HG02884 (cell line): Measurements from ENCODE around the gene LTK.

Source experiments
- ATAC-seq: cut with Tn5 transposase; IDR thresholded peaks from one replicate; pipeline ENCODE4 v1.9.1; 2021; ENCODE audit warnings: mild to moderate bottlenecking, moderate library complexity; ENCODE audit not compliant: unreplicated experiment

Gene LTK

DNA sequence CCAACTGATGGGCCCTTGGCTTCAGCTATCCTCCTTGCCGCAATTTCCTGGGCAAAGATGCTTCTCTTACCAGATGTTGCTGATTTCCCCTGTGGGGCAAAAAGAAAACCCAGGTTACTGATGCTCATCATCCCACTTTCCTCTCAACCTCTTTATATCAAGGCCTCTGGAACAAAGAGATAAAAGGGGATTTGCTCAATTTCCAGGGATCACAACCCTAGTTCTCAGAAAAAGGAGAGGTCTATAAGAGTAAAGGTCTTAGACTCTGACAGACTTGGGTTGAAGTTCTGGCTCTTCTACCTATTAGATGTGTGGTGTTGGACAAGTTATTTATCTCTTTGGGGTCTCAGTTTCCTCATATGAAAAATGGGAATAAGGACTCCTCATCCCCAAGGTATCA is 21.9 kb upstream of the LTK start:
- no peak for ATAC-seq

DNA sequence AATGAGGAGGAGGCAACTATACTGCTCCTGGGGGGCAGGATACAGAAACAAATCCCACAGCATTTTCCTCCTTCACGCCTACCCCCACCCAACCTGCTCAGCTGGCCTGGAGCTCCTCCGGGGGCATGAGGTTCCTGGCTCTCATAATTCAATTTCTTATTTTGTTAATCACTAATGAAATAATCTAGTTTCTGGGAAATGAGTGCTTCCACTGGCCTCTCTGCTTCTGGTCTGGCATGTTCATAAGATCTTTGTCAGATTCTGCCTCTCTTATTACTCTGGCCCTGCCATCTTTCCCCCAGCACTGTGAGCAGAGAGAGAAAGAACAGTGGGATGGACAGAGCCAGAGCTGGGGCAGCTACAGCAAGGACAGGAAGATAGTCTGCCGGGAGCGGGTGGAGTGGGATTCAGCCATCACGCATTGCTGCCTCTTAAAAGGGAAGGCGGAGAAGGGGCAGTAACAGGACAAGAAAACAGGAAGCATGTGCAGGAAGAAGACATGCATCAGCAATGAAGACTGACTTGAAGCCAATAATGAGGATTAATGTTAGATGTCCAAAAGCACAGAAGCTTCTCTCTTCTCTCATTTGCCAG is 16.8 kb upstream of the LTK start:
- no peak for ATAC-seq

DNA sequence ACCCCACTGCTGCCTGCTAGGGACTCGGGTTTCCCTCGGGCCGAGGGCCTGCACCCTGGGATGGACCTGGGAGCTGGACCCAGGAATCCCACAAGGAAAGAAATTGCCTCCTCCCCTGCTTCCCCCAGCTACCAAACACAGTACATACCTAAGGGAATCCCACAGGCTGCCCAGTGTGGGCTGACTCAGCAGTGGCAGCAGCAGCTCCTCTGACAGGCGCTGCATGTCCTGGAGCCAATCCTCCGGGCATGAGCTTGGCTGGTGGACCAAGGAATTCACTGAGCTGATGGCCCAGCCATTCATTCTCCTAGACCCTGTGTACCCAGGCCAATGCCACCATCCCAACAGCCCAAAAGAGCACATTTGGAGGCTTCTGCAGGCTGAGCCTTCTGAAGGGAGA is 9.5 kb upstream of the LTK start:
- no peak for ATAC-seq

DNA sequence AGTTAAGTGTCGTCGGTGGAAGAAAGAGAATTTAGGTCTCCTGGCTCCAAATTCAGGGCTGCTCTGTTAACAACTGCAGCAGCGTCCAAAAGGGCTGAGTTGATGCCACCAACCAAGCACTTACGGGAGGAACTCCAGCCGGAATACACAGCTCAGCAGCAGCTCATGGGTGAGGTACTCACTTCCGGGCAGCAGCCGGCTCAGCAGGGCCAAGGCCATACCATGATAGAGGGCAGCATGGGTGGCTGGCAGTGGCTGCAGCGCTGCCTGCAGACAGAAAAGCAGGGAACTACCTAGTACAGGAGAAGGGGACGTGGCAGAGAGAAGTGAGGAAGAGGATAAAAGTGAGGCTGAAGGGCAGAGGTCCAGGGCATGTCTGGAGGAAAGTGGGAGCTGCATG is 8.0 kb upstream of the LTK start:
- ATAC-seq: no peak

DNA sequence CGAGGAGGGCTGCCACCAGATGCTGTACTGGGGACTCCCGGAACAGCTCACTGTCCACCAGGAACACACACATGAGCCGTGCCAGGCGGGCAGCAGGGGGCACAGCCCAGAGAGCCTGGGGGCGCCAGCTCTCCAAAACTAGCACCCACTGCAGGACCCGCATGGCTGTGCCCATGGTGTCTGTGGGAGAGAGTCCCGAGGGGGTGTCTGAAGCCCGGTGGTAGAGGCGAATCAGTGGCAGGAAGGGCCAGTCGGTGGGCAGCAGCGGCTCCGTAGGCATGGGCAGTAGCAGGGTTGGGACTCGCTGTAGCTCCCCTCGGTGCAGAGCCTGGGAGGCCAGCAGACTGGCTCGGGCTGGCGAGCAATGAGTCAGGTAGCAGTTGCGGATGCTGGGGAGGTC is 7.0 kb upstream of the LTK start:
- no peak for ATAC-seq

DNA sequence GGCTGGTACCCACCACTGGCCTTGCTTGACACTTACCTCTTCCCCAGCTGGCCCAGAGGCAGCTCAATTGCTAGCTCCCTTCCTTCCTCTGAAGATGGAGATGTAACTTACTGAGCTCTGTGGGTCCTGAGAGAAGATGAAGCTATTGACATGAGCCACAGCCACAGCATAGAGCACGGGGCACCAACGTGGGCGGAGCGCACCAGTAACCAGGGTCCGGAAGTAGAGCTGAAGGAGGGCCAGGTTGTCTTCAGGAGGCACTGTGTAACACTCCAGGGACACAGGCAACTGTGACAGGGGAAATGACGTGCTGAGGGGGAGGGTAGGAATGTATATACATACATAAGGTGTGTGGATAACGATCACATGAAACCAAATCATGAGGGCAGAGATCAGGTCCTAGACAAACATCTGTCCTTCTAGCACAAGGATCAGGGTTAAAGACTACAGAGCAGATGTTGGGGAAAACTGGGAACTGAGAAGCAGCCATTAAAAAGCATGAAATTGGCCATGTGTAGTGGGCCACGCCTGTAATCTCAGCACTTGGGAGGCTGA is 4.3 kb upstream of the LTK start:
- ATAC-seq: no peak

DNA sequence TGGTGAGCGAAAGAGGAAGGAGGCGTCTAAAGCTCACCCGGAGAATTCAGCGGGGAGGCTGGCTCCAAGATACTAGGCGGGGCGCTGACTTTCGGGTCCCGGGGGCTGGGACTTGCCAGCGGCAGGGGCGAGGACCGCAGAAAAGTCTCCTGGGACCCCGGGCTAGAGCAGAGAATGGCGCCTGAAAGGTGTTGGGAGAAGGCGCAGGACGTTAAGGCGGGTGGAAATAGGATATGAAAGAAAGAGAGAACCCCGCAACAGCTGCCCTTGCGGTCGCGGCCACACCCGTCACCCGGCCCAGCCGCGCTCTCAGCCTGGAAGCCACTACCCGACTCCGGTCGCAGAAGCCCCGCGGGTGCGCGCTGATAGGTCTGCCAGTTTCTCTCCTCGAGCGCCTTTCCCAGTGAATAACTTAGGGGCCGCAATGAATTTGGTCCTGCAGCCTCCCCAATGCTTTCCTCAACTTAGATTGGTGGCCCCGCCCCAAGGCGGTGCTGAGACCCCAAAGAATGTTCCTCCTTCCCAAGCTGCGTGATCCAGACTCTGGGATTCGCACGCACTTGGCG is 604 bp downstream of the LTK start:
- no peak for ATAC-seq

DNA sequence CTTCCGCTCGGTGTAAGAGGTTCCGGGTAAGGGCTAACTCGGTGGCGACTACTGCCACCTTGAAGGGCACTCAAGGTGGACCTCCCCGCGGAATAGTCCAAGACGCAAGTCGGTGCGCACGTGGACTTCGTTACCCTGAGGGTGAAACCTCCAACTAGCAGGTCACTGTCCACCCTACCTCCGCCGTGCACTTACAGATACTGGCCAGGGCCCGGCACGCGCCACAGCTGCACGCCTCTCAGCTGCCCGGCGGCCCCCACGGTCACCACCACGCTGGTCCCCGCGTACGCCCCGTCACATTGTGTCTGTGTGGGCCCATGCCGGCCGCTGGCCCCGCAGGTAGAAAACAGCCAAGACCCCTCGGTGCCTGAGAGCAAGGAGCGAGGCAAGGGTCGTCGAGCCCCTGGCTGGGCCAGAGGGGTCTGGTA is 1.1 kb downstream of the LTK start:
- no peak for ATAC-seq

- ATAC-seq: no peak
Measured at GRCh38 chr15:41511899-41512369, 1.7 kb downstream of the LTK start.

GRCh38 chr15:41511331-41511898 is 2.2 kb downstream of the LTK start:
- ATAC-seq: no peak

DNA sequence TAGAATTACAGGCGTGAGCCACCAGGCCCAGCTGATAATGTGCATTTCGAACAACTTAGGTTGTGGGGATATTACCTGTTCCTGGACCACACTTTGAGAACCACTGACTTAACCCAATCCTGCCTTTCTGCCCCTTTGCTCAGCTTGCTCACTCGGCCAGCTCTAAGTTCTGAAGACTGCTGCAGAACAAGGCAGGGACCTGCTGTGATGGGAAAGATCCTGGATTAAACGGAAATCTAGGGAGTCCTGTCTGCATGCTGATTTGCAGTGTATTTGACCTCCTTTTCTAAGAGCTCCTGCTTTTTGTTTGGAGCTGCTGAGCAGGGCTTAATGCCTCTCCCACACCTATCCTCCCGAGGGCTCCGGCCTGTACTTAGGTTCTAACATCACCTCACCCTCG is 2.9 kb downstream of the LTK start:
- ATAC-seq: no peak

DNA sequence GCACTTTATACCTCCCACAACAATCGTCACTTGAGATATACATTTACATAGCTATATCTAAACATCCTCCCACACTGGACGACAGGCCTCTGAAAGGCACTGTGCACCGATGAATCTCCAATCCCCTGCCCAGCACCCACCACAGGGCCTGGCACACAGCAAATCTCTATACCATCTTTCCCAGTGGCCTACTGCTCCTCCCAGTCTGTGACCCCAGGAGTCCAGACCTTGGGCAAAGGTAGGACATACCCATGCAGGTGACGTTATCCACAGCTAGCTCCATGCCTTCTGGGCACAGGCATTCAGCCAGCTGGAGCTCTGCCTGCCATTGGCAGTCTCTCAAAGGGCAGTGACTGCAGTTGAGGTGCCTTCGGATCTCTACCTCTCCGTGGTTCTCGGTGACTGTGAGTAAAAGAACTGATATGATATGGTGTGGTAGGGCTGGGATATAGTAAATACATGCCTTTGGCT is 5.8 kb downstream of the LTK start:
- ATAC-seq: no peak

- ATAC-seq: no peak
Measured at GRCh38 chr15:41506796-41507341, 6.8 kb downstream of the LTK start.

DNA sequence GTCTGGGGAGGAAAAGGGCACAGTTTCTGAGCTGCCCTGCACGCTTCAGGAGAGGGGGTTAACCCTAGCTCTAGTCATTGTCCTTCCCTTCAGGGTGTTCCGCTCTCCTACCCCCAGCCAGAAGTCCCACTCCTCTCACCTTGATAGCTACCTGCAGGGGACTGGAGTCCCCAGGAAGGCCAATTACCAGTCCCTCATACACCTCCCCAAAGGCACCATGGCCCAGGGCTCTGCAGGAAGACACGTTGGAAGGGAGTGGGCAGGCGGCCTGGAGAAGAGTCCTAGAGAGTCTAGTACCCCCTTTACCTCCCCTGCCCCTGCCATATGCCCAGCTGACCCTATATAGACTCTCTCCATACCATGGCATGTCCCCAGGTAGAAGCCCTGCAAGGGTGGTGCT is 7.9 kb downstream of the LTK start:
- no peak for ATAC-seq

- ATAC-seq: no peak
Measured at GRCh38 chr15:41504751-41505492, 8.7 kb downstream of the LTK start.

GRCh38 chr15:41503669-41504010 is 10.0 kb downstream of the LTK start:
- no peak for ATAC-seq

DNA sequence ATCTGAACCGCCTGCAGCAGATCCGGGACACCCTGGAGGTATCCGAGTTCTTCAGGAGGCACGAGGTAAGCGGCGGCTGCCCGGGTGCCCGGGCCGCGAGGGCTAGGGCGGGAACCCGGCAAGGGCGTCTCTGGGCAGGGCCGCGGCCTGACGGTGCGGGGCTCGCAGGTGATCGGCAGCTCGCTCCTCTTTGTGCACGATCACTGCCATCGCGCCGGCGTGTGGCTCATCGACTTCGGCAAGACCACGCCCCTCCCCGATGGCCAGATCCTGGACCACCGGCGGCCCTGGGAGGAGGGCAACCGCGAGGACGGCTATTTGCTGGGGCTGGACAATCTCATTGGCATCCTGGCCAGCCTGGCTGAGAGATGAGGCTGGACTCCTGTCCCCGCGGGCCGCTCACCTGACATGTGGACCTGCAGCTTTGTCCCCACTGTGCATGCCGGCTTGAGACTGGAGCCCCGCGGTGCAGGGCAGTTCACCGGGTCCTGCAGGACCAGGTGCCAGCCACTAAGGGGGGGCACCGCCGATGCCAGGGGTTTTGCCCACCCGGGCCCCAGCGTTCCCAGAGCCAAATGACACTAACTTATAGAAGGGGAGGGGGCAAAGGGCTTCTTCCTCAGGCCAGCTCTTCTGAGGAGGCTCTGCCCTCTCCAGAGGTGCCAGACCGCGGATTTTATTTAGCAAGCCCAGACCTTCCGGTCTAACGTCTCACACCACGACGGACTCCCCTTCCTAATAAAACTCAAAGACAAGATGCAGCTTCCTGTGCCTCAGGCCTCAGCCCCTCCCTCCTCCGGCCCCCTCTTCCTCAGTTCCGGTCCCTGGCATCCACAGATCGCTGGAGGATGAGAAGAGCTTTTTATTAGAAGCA is 10.6 kb downstream of the LTK start:
- no peak for ATAC-seq

- no peak for ATAC-seq
Measured at GRCh38 chr15:41501931-41502794, 11.5 kb downstream of the LTK start.

GRCh38 chr15:41501191-41501917 is 12.3 kb downstream of the LTK start:
- ATAC-seq: no peak
